Suprapubic skin (tissue), 4 donors: Measurements from ENCODE around the gene PRSS53. TPM values are rescaled to one million over a fixed set of nuclear protein-coding genes. Genes with fewer than 3 reads are reported as not detected.
A peak's percentile ranks its signal among the peaks of the same experiment; 100 is the strongest.

Experiments used
- DNase-seq, 2 donors: peaks; one replicate each; pipeline ENCODE4 v3.0.0-alpha.2; 2019; ENCODE audit warnings: low spot score in 2 of 2
- H3K27ac ChIP-seq: fragments of 200-600 bp; sonication (generic); one replicate; pipeline ENCODE4 v1.5.1; 2019
- H3K27me3 ChIP-seq: fragments of 200-600 bp; sonication (generic); one replicate; pipeline ENCODE4 v1.5.1; 2019
- H3K36me3 ChIP-seq: fragments of 200-600 bp; sonication (generic); one replicate; pipeline ENCODE4 v1.5.1; 2019
- H3K4me1 ChIP-seq: fragments of 200-600 bp; sonication (generic); one replicate; pipeline ENCODE4 v1.5.1; 2019
- H3K4me3 ChIP-seq: fragments of 200-600 bp; sonication (generic); one replicate; pipeline ENCODE4 v1.5.1; 2019; ENCODE audit warnings: mild to moderate bottlenecking
- H3K9me3 ChIP-seq: fragments of 200-600 bp; sonication (generic); one replicate; pipeline ENCODE4 v1.5.1; 2019
- EP300 ChIP-seq: sonication (generic); formaldehyde crosslinking; IDR thresholded peaks from one replicate; pipeline ENCODE4 v1.6.1; 2017; ENCODE audit warnings: antibody characterized with exemption
- POLR2A ChIP-seq, 2 donors: fragments of 450-650 bp; IDR thresholded peaks; one replicate each; pipeline ENCODE4 v1.6.1; 2017; ENCODE audit warnings: antibody characterized with exemption in 2 of 2, mild to moderate bottlenecking in 2 of 2, moderate library complexity in 2 of 2
- POLR2AphosphoS5 ChIP-seq, 3 donors: sonication (generic); formaldehyde crosslinking; IDR thresholded peaks; one replicate each; pipeline ENCODE4 v1.6.1; 2017; ENCODE audit warnings: antibody characterized with exemption in 3 of 3
- WGBS: methylation state at CpG from one replicate; pipeline ENCODE4 v1.1.5; 2018; 5-methylcytosine and 5-hydroxymethylcytosine counted together
- total RNA-seq, 4 donors: library from RNA; depleted of rRNA; stranded (reverse); fragments of >200 nt; gene quantifications; one replicate each; pipeline ENCODE4 v1.1.0, GENCODE V29; 2016
- TF ChIP-seq, protein P1 (sequence below), 2 donors: fragments of 200-600 bp in 1 of 2; fragments of 450-650 bp in 1 of 2; sonication (generic) in 1 of 2; IDR thresholded peaks; one replicate each; pipeline ENCODE4 v1.5.1; 2016 to 2019; ENCODE audit warnings: antibody characterized with exemption in 2 of 2, mild to moderate bottlenecking in 1 of 2, moderate library complexity in 1 of 2

The PRSS53 gene
- total RNA-seq, 4 donors from 2014 or later, result 2.0 to 10.0 (median 5.1) TPM

DNA sequence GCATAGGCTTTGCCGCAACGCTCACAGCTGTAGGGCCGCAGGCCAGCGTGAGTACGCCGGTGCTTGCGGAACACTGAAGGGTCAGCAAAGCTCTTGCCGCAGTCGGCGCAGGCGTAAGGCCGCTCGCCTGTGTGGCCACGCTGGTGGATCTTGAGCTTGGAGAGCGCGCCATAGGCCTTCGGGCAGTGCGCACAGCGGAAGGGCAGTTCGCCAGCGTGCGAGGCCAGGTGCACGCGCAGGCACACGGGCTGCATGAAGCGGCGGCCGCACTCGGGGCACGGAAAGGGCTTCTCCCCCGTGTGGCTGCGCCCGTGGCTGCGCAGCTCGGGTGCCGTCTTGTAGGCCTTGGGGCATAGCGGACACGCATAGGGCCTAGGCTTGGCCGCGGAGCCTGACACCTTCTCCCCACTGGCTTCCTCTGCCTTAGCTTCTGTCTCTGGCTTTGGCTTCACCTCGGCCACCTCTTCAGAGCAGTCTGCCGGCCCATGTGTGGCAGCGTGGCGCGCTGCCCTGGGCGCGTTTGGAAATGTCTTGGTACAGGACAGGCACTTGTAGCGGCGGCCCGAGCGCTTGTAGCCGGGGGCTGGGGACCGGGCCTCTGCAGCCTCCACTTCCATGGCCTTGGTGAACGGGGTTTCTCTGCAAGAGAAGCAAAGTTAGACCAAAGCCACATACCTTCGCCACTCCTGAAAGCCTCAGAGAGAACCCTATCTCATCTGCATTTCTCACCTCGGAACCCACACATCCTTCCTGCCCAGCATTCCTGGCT, 24.7 kb downstream of the PRSS53 start:
- Histone ChIP-seq H3K9me3 (no peaks in the 10 kb centered on the region), H3K4me3 (no peak overlapping the region), H3K4me1 (peaks cover 16% of the 10 kb centered on the region), H3K36me3 (peaks cover 31% of the 10 kb centered on the region), H3K27ac (peak overlapping the region; percentile 79), H3K27me3 (no peaks in the 10 kb centered on the region)
- no peak for TF ChIP-seq EP300
- TF ChIP-seq, protein P1, sequence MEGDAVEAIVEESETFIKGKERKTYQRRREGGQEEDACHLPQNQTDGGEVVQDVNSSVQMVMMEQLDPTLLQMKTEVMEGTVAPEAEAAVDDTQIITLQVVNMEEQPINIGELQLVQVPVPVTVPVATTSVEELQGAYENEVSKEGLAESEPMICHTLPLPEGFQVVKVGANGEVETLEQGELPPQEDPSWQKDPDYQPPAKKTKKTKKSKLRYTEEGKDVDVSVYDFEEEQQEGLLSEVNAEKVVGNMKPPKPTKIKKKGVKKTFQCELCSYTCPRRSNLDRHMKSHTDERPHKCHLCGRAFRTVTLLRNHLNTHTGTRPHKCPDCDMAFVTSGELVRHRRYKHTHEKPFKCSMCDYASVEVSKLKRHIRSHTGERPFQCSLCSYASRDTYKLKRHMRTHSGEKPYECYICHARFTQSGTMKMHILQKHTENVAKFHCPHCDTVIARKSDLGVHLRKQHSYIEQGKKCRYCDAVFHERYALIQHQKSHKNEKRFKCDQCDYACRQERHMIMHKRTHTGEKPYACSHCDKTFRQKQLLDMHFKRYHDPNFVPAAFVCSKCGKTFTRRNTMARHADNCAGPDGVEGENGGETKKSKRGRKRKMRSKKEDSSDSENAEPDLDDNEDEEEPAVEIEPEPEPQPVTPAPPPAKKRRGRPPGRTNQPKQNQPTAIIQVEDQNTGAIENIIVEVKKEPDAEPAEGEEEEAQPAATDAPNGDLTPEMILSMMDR (IDR thresholded peaks at IDR 0.05), result no peak
- no peak for TF ChIP-seq POLR2AphosphoS5 (IDR thresholded peaks at IDR 0.05)
- TF ChIP-seq POLR2A (IDR thresholded peaks at IDR 0.05), result no peak
- no peak for DNase-seq
- 85% methylated on average over 33 of the region's 56 CpGs for WGBS

DNA sequence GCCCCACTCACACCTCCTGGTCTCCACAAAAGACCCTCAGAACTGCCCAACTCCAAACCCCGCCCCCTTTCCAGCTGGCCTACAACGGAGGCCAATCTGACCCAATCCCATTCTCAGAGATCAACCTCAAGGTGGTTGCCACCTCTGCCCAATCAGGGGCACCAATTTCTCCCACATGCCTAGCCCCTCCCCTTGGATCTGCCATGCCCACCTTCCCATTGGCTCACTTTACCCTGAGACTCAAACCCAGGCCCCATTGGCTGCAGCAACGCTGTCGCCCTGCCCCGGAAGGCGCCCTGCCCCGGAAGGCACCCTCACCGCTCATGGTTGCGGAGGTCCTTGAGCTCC, 25.3 kb downstream of the PRSS53 start:
- Histone ChIP-seq H3K27ac (no peak overlapping the region), H3K27me3 (no peaks in the 10 kb centered on the region), H3K4me3 (no peak overlapping the region), H3K36me3 (peaks cover 34% of the 10 kb centered on the region), H3K4me1 (peaks cover 16% of the 10 kb centered on the region), H3K9me3 (no peaks in the 10 kb centered on the region)
- 98% methylated on average over 9 of the region's 9 CpGs for WGBS
- no peak for DNase-seq
- TF ChIP-seq, protein P1 (IDR thresholded peaks at IDR 0.05), result no peak
- TF ChIP-seq POLR2AphosphoS5 (IDR thresholded peaks at IDR 0.05) (no peak), POLR2A (IDR thresholded peaks at IDR 0.05) (no peak), EP300 (no peak)

DNA sequence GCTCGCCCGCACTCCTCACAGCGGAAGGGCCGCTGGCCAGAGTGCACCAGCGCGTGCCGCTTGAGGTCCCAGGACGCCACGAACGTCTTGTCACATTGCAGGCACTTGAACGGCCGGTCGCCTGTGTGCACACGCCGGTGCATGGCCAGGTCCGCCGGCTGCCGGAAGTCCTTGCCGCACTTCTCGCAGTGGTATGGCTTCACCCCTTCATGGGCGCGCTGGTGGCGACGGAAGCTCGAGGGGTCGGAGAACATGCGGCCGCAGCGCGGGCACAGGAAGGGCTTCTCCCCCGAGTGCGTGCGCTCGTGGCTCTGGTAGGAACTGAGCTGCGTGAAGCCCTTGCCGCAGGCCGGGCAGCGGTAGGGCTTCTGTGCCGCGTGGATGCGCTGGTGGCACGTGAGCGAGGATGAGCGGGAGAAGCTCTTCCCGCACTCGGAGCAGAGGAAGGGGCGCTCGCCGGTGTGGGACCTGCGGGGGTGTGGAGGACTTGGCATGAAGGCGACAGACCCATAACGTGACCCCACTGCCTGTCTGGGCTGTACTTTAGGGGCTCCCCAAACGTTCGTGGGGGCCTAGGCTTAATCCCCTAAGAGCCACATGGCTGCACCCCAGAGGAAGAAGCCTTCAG, 26.8 kb downstream of the PRSS53 start:
- WGBS, result 96% methylated on average over 31 of the region's 54 CpGs
- Histone ChIP-seq H3K27me3 (no peaks in the 10 kb centered on the region), H3K4me3 (no peak overlapping the region), H3K9me3 (no peaks in the 10 kb centered on the region), H3K4me1 (peaks cover 16% of the 10 kb centered on the region), H3K27ac (no peak overlapping the region), H3K36me3 (peaks cover 36% of the 10 kb centered on the region)
- DNase-seq, result no peak
- TF ChIP-seq, protein P1 (IDR thresholded peaks at IDR 0.05), result no peak
- no peak for TF ChIP-seq POLR2AphosphoS5 (IDR thresholded peaks at IDR 0.05)
- no peak for TF ChIP-seq EP300
- no peak for TF ChIP-seq POLR2A (IDR thresholded peaks at IDR 0.05)

DNA sequence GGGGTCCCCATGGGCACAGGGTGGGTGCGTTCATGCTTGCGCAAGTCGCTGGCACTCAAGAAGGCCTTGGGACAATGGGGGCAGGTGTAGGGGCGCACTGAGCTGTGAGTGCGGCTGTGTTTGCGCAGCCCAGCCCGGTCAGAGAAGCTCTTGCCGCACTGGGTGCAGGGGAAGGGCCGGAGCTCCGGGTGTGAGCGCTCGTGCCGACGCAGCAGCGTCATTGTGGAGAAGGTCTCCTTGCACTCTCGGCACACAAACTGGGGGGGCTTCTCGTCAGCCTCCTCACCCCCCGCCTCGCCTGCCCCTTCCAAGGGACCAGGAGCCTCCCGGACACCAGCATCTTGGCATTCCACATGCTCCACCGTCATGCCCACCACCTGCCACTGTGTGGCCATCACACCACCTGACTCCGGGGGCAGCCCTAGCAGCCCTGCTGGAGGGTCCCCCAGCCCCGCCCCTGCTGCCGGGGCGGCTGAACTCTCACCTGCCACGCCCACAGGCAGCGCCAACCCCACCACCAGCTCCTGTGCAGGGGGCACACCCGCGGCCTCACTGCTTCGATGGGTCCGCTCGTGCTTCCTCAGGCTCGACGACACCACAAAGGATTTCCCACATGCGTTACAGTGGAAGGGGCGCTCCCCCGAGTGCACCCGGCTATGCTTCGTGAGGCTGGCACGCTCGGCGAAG, 27.5 kb downstream of the PRSS53 start:
- Histone ChIP-seq H3K27ac (no peak overlapping the region), H3K36me3 (peaks cover 36% of the 10 kb centered on the region), H3K4me1 (peaks cover 16% of the 10 kb centered on the region), H3K9me3 (no peaks in the 10 kb centered on the region), H3K4me3 (no peak overlapping the region), H3K27me3 (no peaks in the 10 kb centered on the region)
- TF ChIP-seq POLR2AphosphoS5 (IDR thresholded peaks at IDR 0.05) (no peak), POLR2A (IDR thresholded peaks at IDR 0.05) (no peak)
- TF ChIP-seq, protein P1 (IDR thresholded peaks at IDR 0.05), result no peak
- DNase-seq, result no peak
- 93% methylated on average over 18 of the region's 42 CpGs for WGBS

DNA sequence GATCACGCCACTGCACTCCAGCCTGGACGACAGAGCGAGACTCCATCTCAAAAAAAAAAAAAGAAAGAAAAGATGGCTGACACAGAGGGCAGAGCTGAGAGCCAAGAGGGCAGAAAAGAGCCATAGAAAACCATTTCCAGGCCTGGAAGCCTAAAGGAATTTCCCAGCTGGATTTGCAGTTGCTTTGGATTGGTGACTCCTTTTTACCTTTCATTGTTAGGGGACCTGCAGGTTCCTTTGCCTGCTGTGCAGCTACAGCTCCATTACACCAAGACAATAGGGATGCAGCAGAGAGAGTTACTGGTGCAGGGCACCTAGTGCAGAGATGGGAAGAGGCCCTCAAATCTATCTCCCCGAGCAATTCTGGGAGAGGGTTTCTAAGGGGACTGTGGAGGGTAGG, 33.1 kb downstream of the PRSS53 start:
- H3K4me3 ChIP-seq, result no peak overlapping the region
- H3K4me1 ChIP-seq, result peaks cover 11% of the 10 kb centered on the region
- peaks cover 8% of the 10 kb centered on the region for H3K36me3 ChIP-seq
- TF ChIP-seq POLR2AphosphoS5 (IDR thresholded peaks at IDR 0.05) (no peak), POLR2A (IDR thresholded peaks at IDR 0.05) (no peak), EP300 (no peak)
- TF ChIP-seq, protein P1 (IDR thresholded peaks at IDR 0.05), result no peak
- no peak for DNase-seq
- no peak overlapping the region for H3K27ac ChIP-seq
- H3K27me3 ChIP-seq, result no peaks in the 10 kb centered on the region
- 92% methylated on average over 4 of the region's 4 CpGs for WGBS
- H3K9me3 ChIP-seq, result no peaks in the 10 kb centered on the region
